ENCODE results near the gene HES4. TPM values are rescaled to one million over a fixed set of nuclear protein-coding genes. Genes with fewer than 3 reads are reported as not detected.

HES4 gene
- total and polyA plus RNA-seq, 10 of the 15 experiments (the other 5 are each of a cell fraction or from before 2014, with no cell fraction given), result 0.44 to 1.7 (median 0.85) TPM; not detected in 5

DNA sequence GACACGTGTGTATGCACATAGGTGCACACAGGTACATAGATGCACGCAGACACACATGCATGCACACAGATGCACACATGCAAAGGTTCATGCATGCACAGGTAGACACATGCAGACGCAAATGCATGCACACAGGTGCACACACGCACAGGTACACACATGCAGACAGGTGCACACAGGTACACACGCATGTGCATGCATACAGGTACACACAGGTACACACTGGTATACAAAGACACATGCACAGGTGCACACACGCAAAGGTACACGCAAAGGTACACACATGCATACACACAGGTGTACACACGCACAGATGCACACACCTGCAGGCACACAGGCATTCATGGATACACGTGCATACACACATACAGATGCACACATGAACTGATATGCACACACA is 49.6 kb downstream of the HES4 start:
- Histone ChIP-seq H3K79me2 (ENCODE audit: control insufficient read depth, insufficient read depth, low read length) (no peaks in the 10 kb centered on the region), H3K9me3 (replicated peaks; ENCODE audit: control insufficient read depth, insufficient read depth, low read length) (no peaks in the 10 kb centered on the region), H3K4me3 (no peak overlapping the region), H3K27me3 (replicated peaks in 1 of 2; ENCODE audit: control insufficient read depth in 2 of 2, insufficient read depth in 2 of 2, low read length in 1 of 2) (no peaks in the 10 kb centered on the region), H4K20me1 (ENCODE audit: control insufficient read depth, insufficient read depth) (peaks cover 5% of the 10 kb centered on the region), H3K9ac (ENCODE audit: control insufficient read depth, insufficient read depth, low read length) (no peak overlapping the region), H2AFZ (ENCODE audit: control insufficient read depth, low read depth, low read length) (no peak overlapping the region), H3K27ac (ENCODE audit: control insufficient read depth, insufficient read depth) (no peak overlapping the region), H3K4me1 (ENCODE audit: control insufficient read depth, insufficient read depth, low read length) (no peaks in the 10 kb centered on the region), H3K4me2 (ENCODE audit: control insufficient read depth, insufficient read depth) (no peak overlapping the region), H3K36me3 (ENCODE audit: control insufficient read depth in 2 of 2, insufficient read depth in 2 of 2, low read length in 1 of 2) (peaks cover 27 to 58% of the 10 kb centered on the region in 2 experiments)
- no peak for TF ChIP-seq RB1 (IDR thresholded peaks at IDR 0.05; ENCODE audit: borderline replicate concordance)
- TF ChIP-seq BMI1 (IDR thresholded peaks at IDR 0.05; ENCODE audit: borderline replicate concordance), result no peak
- no peak for TF ChIP-seq ZZZ3 (IDR thresholded peaks at IDR 0.05; ENCODE audit: control insufficient read depth, insufficient read length, low read depth)
- 0 out of 2 replicates have a peak, but pooled peaks have one; percentile 35 for TF ChIP-seq POLR2A (IDR thresholded peaks at IDR 0.05; ENCODE audit: low read depth, low read length)
- DNase-seq (ENCODE audit: low read depth, low spot score), result no peak
- POLR2A ChIA-PET, result no interaction called here
- no peak for ATAC-seq
- no TSS peak for BruUV-seq (replicated peaks)
- WGBS (ENCODE audit: insufficient coverage, insufficient replicate concordance, low lambda C conversion rate, missing lambda C conversion rate), result 97% methylated on average over 9 of the region's 9 CpGs
- in situ Hi-C loops (cut with MboI) (no loop called here), intact Hi-C loops (cut with micrococcal nuclease; ENCODE audit: unreplicated experiment) (no loop called here)
- FAIRE-seq, result no peak
- CTCF ChIA-PET, result no interaction called here
- RAD21 ChIA-PET (ENCODE audit: unreplicated experiment), result no interaction called here
- SMC1A ChIA-PET (ENCODE audit: uncharacterized antibody, unreplicated experiment), result no interaction called here

Small RNA genes within 50 kb of the gene (small RNA-seq; reads per million reads assigned to genes)
- not detected for gene AL645608.3

Other genes starting within 250 kb of the HES4 start
Only the 7 nearest of the 15 such genes appear.
- gene NOC2L, start 40.8 kb downstream of the HES4 start, total RNA-seq (2014; rRNA removed), result 92.5 and 107 TPM in 2 replicates
- gene NOC2L, start 40.8 kb downstream of the HES4 start, total RNA-seq (2014; rRNA removed; fragmentation: Illumina TruSeq; extraction: Trizol), result 44.7 and 52.5 TPM in 2 replicates
- 115 and 132 TPM in 2 replicates for gene NOC2L, start 40.8 kb downstream of the HES4 start, total RNA-seq (2021)
- gene NOC2L, start 40.8 kb downstream of the HES4 start, polyA plus RNA-seq (2011; rRNA removed), result 19.2 and 40.7 TPM in 2 replicates
- gene NOC2L, start 40.8 kb downstream of the HES4 start, polyA plus RNA-seq (2014; fragmentation: Illumina TruSeq; extraction: Trizol), result 26.6 and 48.6 TPM in 2 replicates
- gene NOC2L, start 40.8 kb downstream of the HES4 start, polyA plus RNA-seq (2014; fragmentation: Nextera tagmentation; extraction: Ambion mirVana), result 1 to 10 TPM; 1.3 to 4.6 TPM
- gene NOC2L, start 40.8 kb downstream of the HES4 start, polyA plus RNA-seq (2014; rRNA removed), result 76.1 and 88.9 TPM in 2 replicates
- gene NOC2L, start 40.8 kb downstream of the HES4 start, polyA plus RNA-seq (2016; fragmentation: Nextera tagmentation; extraction: Ambion mirVana), result 100 to 1,000 TPM; 154 to 171 TPM
- 14.9 and 18.2 TPM in 2 replicates for gene KLHL17, start 39.5 kb downstream of the HES4 start, total RNA-seq (2014; rRNA removed)
- gene KLHL17, start 39.5 kb downstream of the HES4 start, total RNA-seq (2014; rRNA removed; fragmentation: Illumina TruSeq; extraction: Trizol), result 3.6 and 4.0 TPM in 2 replicates
- 27.2 and 30.6 TPM in 2 replicates for gene KLHL17, start 39.5 kb downstream of the HES4 start, total RNA-seq (2021)
- 3.5 and 8.4 TPM in 2 replicates for gene KLHL17, start 39.5 kb downstream of the HES4 start, polyA plus RNA-seq (2011; rRNA removed)
- gene KLHL17, start 39.5 kb downstream of the HES4 start, polyA plus RNA-seq (2014; fragmentation: Illumina TruSeq; extraction: Trizol), result 0.32 and 2.3 TPM in 2 replicates
- gene KLHL17, start 39.5 kb downstream of the HES4 start, polyA plus RNA-seq (2014; fragmentation: Nextera tagmentation; extraction: Ambion mirVana), result under 1 TPM; 0.03 to 0.35 TPM
- 28.2 and 35.0 TPM in 2 replicates for gene KLHL17, start 39.5 kb downstream of the HES4 start, polyA plus RNA-seq (2014; rRNA removed)
- 1 to 10 TPM; 1.3 to 6.6 TPM for gene KLHL17, start 39.5 kb downstream of the HES4 start, polyA plus RNA-seq (2016; fragmentation: Nextera tagmentation; extraction: Ambion mirVana)
- gene PLEKHN1, start 33.6 kb downstream of the HES4 start, total RNA-seq (2014; rRNA removed), result 0.22 and 0.23 TPM in 2 replicates
- not detected in 2 replicates for gene PLEKHN1, start 33.6 kb downstream of the HES4 start, total RNA-seq (2014; rRNA removed; fragmentation: Illumina TruSeq; extraction: Trizol)
- 0.26 and 0.43 TPM in 2 replicates for gene PLEKHN1, start 33.6 kb downstream of the HES4 start, total RNA-seq (2021)
- 0.04 TPM in 1 of 2 replicates, not detected in the other for gene PLEKHN1, start 33.6 kb downstream of the HES4 start, polyA plus RNA-seq (2011; rRNA removed)
- not detected in 2 replicates for gene PLEKHN1, start 33.6 kb downstream of the HES4 start, polyA plus RNA-seq (2014; fragmentation: Illumina TruSeq; extraction: Trizol)
- gene PLEKHN1, start 33.6 kb downstream of the HES4 start, polyA plus RNA-seq (2014; fragmentation: Nextera tagmentation; extraction: Ambion mirVana), result not detected
- 0.14 and 0.70 TPM in 2 replicates for gene PLEKHN1, start 33.6 kb downstream of the HES4 start, polyA plus RNA-seq (2014; rRNA removed)
- gene PLEKHN1, start 33.6 kb downstream of the HES4 start, polyA plus RNA-seq (2016; fragmentation: Nextera tagmentation; extraction: Ambion mirVana), result not detected
- not detected in 2 replicates for gene PERM1, start 18.0 kb downstream of the HES4 start, total RNA-seq (2014; rRNA removed)
- not detected in 2 replicates for gene PERM1, start 18.0 kb downstream of the HES4 start, total RNA-seq (2014; rRNA removed; fragmentation: Illumina TruSeq; extraction: Trizol)
- not detected in 2 replicates for gene PERM1, start 18.0 kb downstream of the HES4 start, total RNA-seq (2021)
- gene PERM1, start 18.0 kb downstream of the HES4 start, polyA plus RNA-seq (2011; rRNA removed), result not detected in 2 replicates
- not detected in 2 replicates for gene PERM1, start 18.0 kb downstream of the HES4 start, polyA plus RNA-seq (2014; fragmentation: Illumina TruSeq; extraction: Trizol)
- not detected for gene PERM1, start 18.0 kb downstream of the HES4 start, polyA plus RNA-seq (2014; fragmentation: Nextera tagmentation; extraction: Ambion mirVana)
- gene PERM1, start 18.0 kb downstream of the HES4 start, polyA plus RNA-seq (2014; rRNA removed), result not detected in 2 replicates
- not detected for gene PERM1, start 18.0 kb downstream of the HES4 start, polyA plus RNA-seq (2016; fragmentation: Nextera tagmentation; extraction: Ambion mirVana)
- gene ISG15, start 13.4 kb upstream of the HES4 start, total RNA-seq (2014; rRNA removed), result 357 and 384 TPM in 2 replicates
- gene ISG15, start 13.4 kb upstream of the HES4 start, total RNA-seq (2014; rRNA removed; fragmentation: Illumina TruSeq; extraction: Trizol), result 72.7 and 74.1 TPM in 2 replicates
- 282 and 338 TPM in 2 replicates for gene ISG15, start 13.4 kb upstream of the HES4 start, total RNA-seq (2021)
- 108 and 314 TPM in 2 replicates for gene ISG15, start 13.4 kb upstream of the HES4 start, polyA plus RNA-seq (2011; rRNA removed)
- gene ISG15, start 13.4 kb upstream of the HES4 start, polyA plus RNA-seq (2014; fragmentation: Illumina TruSeq; extraction: Trizol), result 1.3 and 7.8 TPM in 2 replicates
- gene ISG15, start 13.4 kb upstream of the HES4 start, polyA plus RNA-seq (2014; fragmentation: Nextera tagmentation; extraction: Ambion mirVana), result 100 to 1,000 TPM in 1 of 2 experiments, 10 to 100 TPM in 1; 68.9 to 126 TPM
- gene ISG15, start 13.4 kb upstream of the HES4 start, polyA plus RNA-seq (2014; rRNA removed), result 378 and 409 TPM in 2 replicates
- gene ISG15, start 13.4 kb upstream of the HES4 start, polyA plus RNA-seq (2016; fragmentation: Nextera tagmentation; extraction: Ambion mirVana), result 100 to 1,000 TPM; 266 to 307 TPM
- 10.0 and 11.0 TPM in 2 replicates for gene AGRN, start 20.0 kb upstream of the HES4 start, total RNA-seq (2014; rRNA removed)
- 3.1 and 3.6 TPM in 2 replicates for gene AGRN, start 20.0 kb upstream of the HES4 start, total RNA-seq (2014; rRNA removed; fragmentation: Illumina TruSeq; extraction: Trizol)
- 40.4 and 41.8 TPM in 2 replicates for gene AGRN, start 20.0 kb upstream of the HES4 start, total RNA-seq (2021)
- 13.3 and 21.7 TPM in 2 replicates for gene AGRN, start 20.0 kb upstream of the HES4 start, polyA plus RNA-seq (2011; rRNA removed)
- 5.0 and 6.3 TPM in 2 replicates for gene AGRN, start 20.0 kb upstream of the HES4 start, polyA plus RNA-seq (2014; fragmentation: Illumina TruSeq; extraction: Trizol)
- under 1 TPM; 0.02 TPM for gene AGRN, start 20.0 kb upstream of the HES4 start, polyA plus RNA-seq (2014; fragmentation: Nextera tagmentation; extraction: Ambion mirVana)
- 23.7 and 25.1 TPM in 2 replicates for gene AGRN, start 20.0 kb upstream of the HES4 start, polyA plus RNA-seq (2014; rRNA removed)
- under 1 TPM; 0.95 to 0.96 TPM for gene AGRN, start 20.0 kb upstream of the HES4 start, polyA plus RNA-seq (2016; fragmentation: Nextera tagmentation; extraction: Ambion mirVana)
- 0.06 TPM in 1 of 2 replicates, not detected in the other for gene RNF223, start 74.2 kb upstream of the HES4 start, total RNA-seq (2014; rRNA removed)
- gene RNF223, start 74.2 kb upstream of the HES4 start, total RNA-seq (2014; rRNA removed; fragmentation: Illumina TruSeq; extraction: Trizol), result not detected in 2 replicates
- not detected in 2 replicates for gene RNF223, start 74.2 kb upstream of the HES4 start, total RNA-seq (2021)
- gene RNF223, start 74.2 kb upstream of the HES4 start, polyA plus RNA-seq (2011; rRNA removed), result not detected in 2 replicates
- gene RNF223, start 74.2 kb upstream of the HES4 start, polyA plus RNA-seq (2014; fragmentation: Illumina TruSeq; extraction: Trizol), result not detected in 2 replicates
- gene RNF223, start 74.2 kb upstream of the HES4 start, polyA plus RNA-seq (2014; fragmentation: Nextera tagmentation; extraction: Ambion mirVana), result not detected
- gene RNF223, start 74.2 kb upstream of the HES4 start, polyA plus RNA-seq (2014; rRNA removed), result not detected in 2 replicates
- gene RNF223, start 74.2 kb upstream of the HES4 start, polyA plus RNA-seq (2016; fragmentation: Nextera tagmentation; extraction: Ambion mirVana), result not detected

Measured in GM12878 (cell line).